GM12878 (cell line): ENCODE measurements around the gene ZMIZ1. TPM values are rescaled to one million over a fixed set of nuclear protein-coding genes. Genes with fewer than 3 reads are reported as not detected.

ENCODE experiments used
- ATAC-seq: fragments of 200-7000 bp; cut with Tn5 transposase; 3 replicates; pipeline ENCODE4 v1.9.1; 2020; ENCODE audit warnings: mild to moderate bottlenecking, moderate library complexity
- BruUV-seq: library from RNA; stranded (reverse); fragments of 400-500 nt; replicated peaks from 2 replicates; lab custom pipeline; 2021; lab: Mats Ljungman, UMichigan
- CTCF ChIA-PET: fragments of 300-600 bp; sonication (Branson Sonifier 250); formaldehyde crosslinking; extraction: SDS; loops from one replicate; lab custom pipeline; 2021; ENCODE audit warnings: inconsistent platforms; lab: Yijun Ruan, JAX
- POLR2A ChIA-PET: fragments of 350-600 bp; formaldehyde crosslinking; extraction: SDS; loops from one replicate; lab custom pipeline; 2021; ENCODE audit warnings: inconsistent platforms; lab: Charles Lee
- RAD21 ChIA-PET: fragments of 300-600 bp; sonication (Branson Sonifier 250); formaldehyde crosslinking; loops from one replicate; lab custom pipeline; 2023; ENCODE audit warnings: antibody characterized with exemption; ENCODE audit not compliant: unreplicated experiment; lab: Charles Lee
- SMC1A ChIA-PET: fragments of 300-600 bp; sonication (Branson Sonifier 250); formaldehyde crosslinking; loops from one replicate; lab custom pipeline; 2023; ENCODE audit not compliant: unreplicated experiment, uncharacterized antibody; lab: Charles Lee
- DNase-seq: peaks from one replicate; pipeline ENCODE4 v3.0.0-alpha.2; 2011; ENCODE audit warnings: low read depth, low spot score
- FAIRE-seq: peaks from 3 replicates; lab custom pipeline; 2011; peaks lifted over from hg19 to GRCh38; lab: Jason Lieb, UNC
- H2AFZ ChIP-seq: 2 replicates; pipeline ENCODE4 v1.6.0; 2011; ENCODE audit warnings: low read depth, low read length, control low read depth; ENCODE audit not compliant: control insufficient read depth
- H3K27ac ChIP-seq: 2 replicates; pipeline ENCODE4 v1.5.1; 2011; ENCODE audit warnings: control low read depth; ENCODE audit not compliant: control insufficient read depth, insufficient read depth
- H3K27me3 ChIP-seq, 2 experiments: replicated peaks in 1 of 2; 2 replicates each; pipeline versions ENCODE4 v1.6.0 to v1.6.1; 2011; ENCODE audit warnings: low read length in 1 of 2; ENCODE audit not compliant: control insufficient read depth in 2 of 2, insufficient read depth in 2 of 2
- H3K36me3 ChIP-seq, 2 experiments: 2 replicates each; pipeline ENCODE4 v1.5.1; 2011; ENCODE audit warnings: low read length in 1 of 2; ENCODE audit not compliant: control insufficient read depth in 2 of 2, insufficient read depth in 2 of 2
- H3K4me1 ChIP-seq: 2 replicates; pipeline ENCODE4 v1.6.1; 2011; ENCODE audit warnings: mild to moderate bottlenecking, low read length, moderate library complexity, mixed read lengths; ENCODE audit not compliant: control insufficient read depth, insufficient read depth
- H3K4me2 ChIP-seq: 2 replicates; pipeline ENCODE4 v1.6.0; 2011; ENCODE audit warnings: control low read depth; ENCODE audit not compliant: control insufficient read depth, insufficient read depth
- H3K4me3 ChIP-seq: fragments of 200-600 bp; sonication (generic); 2 replicates; pipeline ENCODE4 v1.5.1; 2016
- H3K79me2 ChIP-seq: 2 replicates; pipeline ENCODE4 v1.6.0; 2011; ENCODE audit warnings: low read length; ENCODE audit not compliant: control insufficient read depth, insufficient read depth
- H3K9ac ChIP-seq: 2 replicates; pipeline ENCODE4 v1.8.0; 2011; ENCODE audit warnings: low read length, control low read depth, mixed read lengths; ENCODE audit not compliant: control insufficient read depth, insufficient read depth
- H3K9me3 ChIP-seq: replicated peaks from 3 replicates; pipeline ENCODE4 v1.5.1; 2011; ENCODE audit warnings: mild to moderate bottlenecking, low read length; ENCODE audit not compliant: control insufficient read depth, insufficient read depth
- H4K20me1 ChIP-seq: 2 replicates; pipeline ENCODE4 v1.6.0; 2011; ENCODE audit not compliant: control insufficient read depth, insufficient read depth
- E2F4 ChIP-seq: IDR thresholded peaks from 2 replicates; pipeline ENCODE4 v1.6.1; 2012; ENCODE audit warnings: low read depth, low read length, improper control_type of control experiment
- FOXK2 ChIP-seq: fragments of 450-650 bp; IDR thresholded peaks from 2 replicates; pipeline ENCODE4 v1.6.1; 2017; ENCODE audit warnings: mild to moderate bottlenecking, moderate library complexity
- FOXM1 ChIP-seq: IDR thresholded peaks from 2 replicates; pipeline ENCODE4 v1.6.1; 2012; ENCODE audit warnings: low read depth, mild to moderate bottlenecking, inconsistent platforms, low read length, moderate library complexity
- MTA3 ChIP-seq: IDR thresholded peaks from 2 replicates; pipeline ENCODE4 v1.6.1; 2012; ENCODE audit warnings: low read length, inconsistent platforms, borderline replicate concordance
- NFXL1 ChIP-seq: fragments of 450-650 bp; IDR thresholded peaks from 2 replicates; pipeline ENCODE4 v1.6.1; 2017; ENCODE audit warnings: antibody characterized with exemption, mild to moderate bottlenecking, borderline replicate concordance
- NR2F1 ChIP-seq: fragments of 450-650 bp; conservative IDR thresholded peaks from 2 replicates; pipeline ENCODE4 v1.6.1; 2017; ENCODE audit warnings: mild to moderate bottlenecking
- SMARCA5 ChIP-seq: fragments of 450-650 bp; IDR thresholded peaks from 2 replicates; pipeline ENCODE4 v1.6.1; 2017; ENCODE audit warnings: mild to moderate bottlenecking
- WRNIP1 ChIP-seq: IDR thresholded peaks from 2 replicates; pipeline ENCODE4 v1.6.1; 2011; ENCODE audit warnings: low read depth, low read length, improper control_type of control experiment, borderline replicate concordance
- WGBS: methylation state at CpG from one replicate; pipeline ENCODE4 v1.1.6; 2016; ENCODE audit warnings: low lambda C conversion rate; ENCODE audit not compliant: insufficient replicate concordance, insufficient coverage; ENCODE audit errors: missing lambda C conversion rate; 5-methylcytosine and 5-hydroxymethylcytosine counted together
- in situ Hi-C: fragments of 300-500 bp; cut with MboI; formaldehyde crosslinking; loops from 9 replicates; pipeline ENCODE4 v1.14.3; 2018; ENCODE audit warnings: mixed read lengths
- intact Hi-C: fragments of 100-400 bp; cut with micrococcal nuclease; formaldehyde crosslinking; loops from one replicate; pipeline ENCODE4 v1.14.2; 2022; ENCODE audit not compliant: unreplicated experiment
- polyA plus RNA-seq, 11 experiments: library from polyadenylated mRNA; depleted of rRNA in 4 of 11; unstranded in 6 of 11; stranded (reverse) in 5 of 11; fragments of >200 nt; fragmentation: Nextera tagmentation in 4 of 11; fragmentation: Illumina TruSeq in 1 of 11; extraction: Ambion mirVana in 4 of 11; extraction: Trizol in 1 of 11; gene quantifications; 1 replicate in 1 of 11; 2 replicates in 10 of 11; pipeline versions ENCODE4 v1.2.1 to v1.2.3, GENCODE V29; 2011 to 2016; ENCODE audit warnings: inconsistent platforms in 2 of 11, missing spikeins in 2 of 11, low read depth in 1 of 11
- total RNA-seq, 4 experiments: library from RNA; depleted of rRNA in 3 of 4; stranded (reverse); fragments of >200 nt in 3 of 4; fragmentation: Illumina TruSeq in 1 of 4; extraction: Trizol in 1 of 4; gene quantifications; 2 replicates each; pipeline versions ENCODE4 v1.2.1 to v1.2.3, GENCODE V29; 2013 to 2021
- TF ChIP-seq, protein P1 (sequence below): fragments of 450-650 bp; formaldehyde crosslinking; IDR thresholded peaks from 2 replicates; pipeline ENCODE4 v1.4.0; 2022; ENCODE audit warnings: mild to moderate bottlenecking, moderate library complexity
- TF ChIP-seq, protein P2 (sequence below): fragments of 450-650 bp; IDR thresholded peaks from 2 replicates; pipeline ENCODE4 v1.6.1; 2017; ENCODE audit warnings: antibody characterized with exemption, mild to moderate bottlenecking, moderate library complexity
- TF ChIP-seq, protein P3 (sequence below): IDR thresholded peaks from 2 replicates; pipeline ENCODE4 v1.6.1; 2012; ENCODE audit warnings: low read depth, low read length, improper control_type of control experiment

ZMIZ1 gene
- total and polyA plus RNA-seq, 10 of the 15 experiments (the other 5 are each of a cell fraction or from before 2014, with no cell fraction given): 3.1 to 82.3 (median 14.9) TPM

DNA sequence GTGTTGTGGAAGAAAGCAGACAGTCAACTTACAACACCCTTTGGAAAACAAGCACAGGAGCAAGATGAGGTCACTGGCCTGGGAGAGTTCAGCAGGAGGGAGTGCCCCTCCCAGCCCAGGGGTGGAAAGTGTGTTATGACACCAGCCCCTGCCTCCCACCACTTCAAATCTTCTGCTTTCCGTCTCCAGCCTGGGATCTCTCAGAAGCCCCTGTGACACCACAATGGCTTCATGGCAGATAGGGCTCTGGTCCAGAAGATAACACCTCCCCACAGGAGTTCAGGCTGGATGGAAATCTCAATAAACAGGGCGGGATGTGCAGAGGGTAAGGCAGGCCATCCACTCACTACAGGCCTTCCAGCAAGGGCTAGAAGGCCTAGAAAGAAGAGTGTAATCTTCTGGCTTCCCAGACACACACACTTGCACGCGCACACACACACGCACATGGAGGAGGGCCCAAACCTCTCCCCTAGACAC lies 48.7 kb upstream of the ZMIZ1 start:
- in situ Hi-C loops: no loop called here
- peaks cover 14% of the 10 kb centered on the region for H3K4me1 ChIP-seq
- no peak for FAIRE-seq
- no peak overlapping the region for H3K27ac ChIP-seq
- H4K20me1 ChIP-seq: no peaks in the 10 kb centered on the region
- ChIA-PET CTCF (no interaction called here), SMC1A (no interaction called here), RAD21 (no interaction called here), POLR2A (no interaction called here)
- no peak overlapping the region for H2AFZ ChIP-seq
- no peak for DNase-seq
- BruUV-seq: no TSS peak
- H3K4me3 ChIP-seq: no peak overlapping the region
- WGBS: 59% methylated on average over 5 of the region's 5 CpGs
- H3K4me2 ChIP-seq: no peak overlapping the region
- no peaks in the 10 kb centered on the region; the same call in 2 of the 3 replicates for H3K9me3 ChIP-seq
- H3K9ac ChIP-seq: no peak overlapping the region
- H3K27me3 ChIP-seq: peaks cover 0 to 3% of the 10 kb centered on the region in 2 experiments; a peak in 1 of 4 replicates
- TF ChIP-seq WRNIP1: no peak
- TF ChIP-seq, protein P1, sequence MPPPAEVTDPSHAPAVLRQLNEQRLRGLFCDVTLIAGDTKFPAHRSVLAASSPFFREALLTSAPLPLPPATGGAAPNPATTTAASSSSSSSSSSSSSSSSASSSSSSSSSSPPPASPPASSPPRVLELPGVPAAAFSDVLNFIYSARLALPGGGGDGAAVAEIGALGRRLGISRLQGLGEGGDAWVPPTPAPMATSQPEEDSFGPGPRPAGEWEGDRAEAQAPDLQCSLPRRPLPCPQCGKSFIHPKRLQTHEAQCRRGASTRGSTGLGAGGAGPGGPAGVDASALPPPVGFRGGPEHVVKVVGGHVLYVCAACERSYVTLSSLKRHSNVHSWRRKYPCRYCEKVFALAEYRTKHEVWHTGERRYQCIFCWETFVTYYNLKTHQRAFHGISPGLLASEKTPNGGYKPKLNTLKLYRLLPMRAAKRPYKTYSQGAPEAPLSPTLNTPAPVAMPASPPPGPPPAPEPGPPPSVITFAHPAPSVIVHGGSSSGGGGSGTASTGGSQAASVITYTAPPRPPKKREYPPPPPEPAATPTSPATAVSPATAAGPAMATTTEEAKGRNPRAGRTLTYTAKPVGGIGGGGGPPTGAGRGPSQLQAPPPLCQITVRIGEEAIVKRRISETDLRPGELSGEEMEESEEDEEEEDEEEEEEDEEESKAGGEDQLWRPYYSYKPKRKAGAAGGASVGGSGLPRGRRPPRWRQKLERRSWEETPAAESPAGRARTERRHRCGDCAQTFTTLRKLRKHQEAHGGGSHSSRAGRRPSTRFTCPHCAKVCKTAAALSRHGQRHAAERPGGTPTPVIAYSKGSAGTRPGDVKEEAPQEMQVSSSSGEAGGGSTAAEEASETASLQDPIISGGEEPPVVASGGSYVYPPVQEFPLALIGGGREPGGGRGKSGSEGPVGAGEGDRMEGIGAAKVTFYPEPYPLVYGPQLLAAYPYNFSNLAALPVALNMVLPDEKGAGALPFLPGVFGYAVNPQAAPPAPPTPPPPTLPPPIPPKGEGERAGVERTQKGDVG (CRISPR knock-in tag): no peak
- no peak for TF ChIP-seq MTA3
- TF ChIP-seq FOXK2: no peak
- TF ChIP-seq NFXL1: no peak
- no peak for TF ChIP-seq SMARCA5
- TF ChIP-seq NR2F1: no peak
- TF ChIP-seq, protein P2, sequence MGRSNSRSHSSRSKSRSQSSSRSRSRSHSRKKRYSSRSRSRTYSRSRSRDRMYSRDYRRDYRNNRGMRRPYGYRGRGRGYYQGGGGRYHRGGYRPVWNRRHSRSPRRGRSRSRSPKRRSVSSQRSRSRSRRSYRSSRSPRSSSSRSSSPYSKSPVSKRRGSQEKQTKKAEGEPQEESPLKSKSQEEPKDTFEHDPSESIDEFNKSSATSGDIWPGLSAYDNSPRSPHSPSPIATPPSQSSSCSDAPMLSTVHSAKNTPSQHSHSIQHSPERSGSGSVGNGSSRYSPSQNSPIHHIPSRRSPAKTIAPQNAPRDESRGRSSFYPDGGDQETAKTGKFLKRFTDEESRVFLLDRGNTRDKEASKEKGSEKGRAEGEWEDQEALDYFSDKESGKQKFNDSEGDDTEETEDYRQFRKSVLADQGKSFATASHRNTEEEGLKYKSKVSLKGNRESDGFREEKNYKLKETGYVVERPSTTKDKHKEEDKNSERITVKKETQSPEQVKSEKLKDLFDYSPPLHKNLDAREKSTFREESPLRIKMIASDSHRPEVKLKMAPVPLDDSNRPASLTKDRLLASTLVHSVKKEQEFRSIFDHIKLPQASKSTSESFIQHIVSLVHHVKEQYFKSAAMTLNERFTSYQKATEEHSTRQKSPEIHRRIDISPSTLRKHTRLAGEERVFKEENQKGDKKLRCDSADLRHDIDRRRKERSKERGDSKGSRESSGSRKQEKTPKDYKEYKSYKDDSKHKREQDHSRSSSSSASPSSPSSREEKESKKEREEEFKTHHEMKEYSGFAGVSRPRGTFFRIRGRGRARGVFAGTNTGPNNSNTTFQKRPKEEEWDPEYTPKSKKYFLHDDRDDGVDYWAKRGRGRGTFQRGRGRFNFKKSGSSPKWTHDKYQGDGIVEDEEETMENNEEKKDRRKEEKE: no peak
- TF ChIP-seq E2F4: no peak
- TF ChIP-seq, protein P3, sequence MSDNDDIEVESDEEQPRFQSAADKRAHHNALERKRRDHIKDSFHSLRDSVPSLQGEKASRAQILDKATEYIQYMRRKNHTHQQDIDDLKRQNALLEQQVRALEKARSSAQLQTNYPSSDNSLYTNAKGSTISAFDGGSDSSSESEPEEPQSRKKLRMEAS: no peak
- no peak for TF ChIP-seq FOXM1
- intact Hi-C loops: no loop called here
- no peaks in the 10 kb centered on the region for H3K79me2 ChIP-seq
- ATAC-seq: no peak
- H3K36me3 ChIP-seq: no peaks in the 10 kb centered on the region
